H9 (cell line): ENCODE measurements around the gene BLOC1S6. TPM values are rescaled to one million over a fixed set of nuclear protein-coding genes. Genes with fewer than 3 reads are reported as not detected.

ENCODE experiments used
- DNase-seq: peaks from one replicate; pipeline ENCODE4 v3.0.0-alpha.2; 2017
- H2AFZ ChIP-seq: one replicate; pipeline ENCODE4 v1.6.1; 2013; ENCODE audit warnings: mild to moderate bottlenecking, low read length, control low read depth, moderate library complexity
- H2AK5ac ChIP-seq: 2 replicates; pipeline ENCODE4 v1.6.1; 2013; ENCODE audit warnings: low read length, control low read depth, mixed read lengths; ENCODE audit not compliant: insufficient read length
- H2BK120ac ChIP-seq: one replicate; pipeline ENCODE4 v1.6.1; 2013; ENCODE audit warnings: low read depth, mild to moderate bottlenecking, low read length, control low read depth, inconsistent platforms; ENCODE audit not compliant: poor library complexity, severe bottlenecking
- H2BK12ac ChIP-seq: 2 replicates; pipeline ENCODE4 v1.6.1; 2013; ENCODE audit warnings: low read length, control low read depth, mixed read lengths, low read depth; ENCODE audit not compliant: insufficient read length
- H2BK15ac ChIP-seq: 2 replicates; pipeline ENCODE4 v1.6.1; 2013; ENCODE audit warnings: low read depth, low read length, control low read depth
- H2BK20ac ChIP-seq: one replicate; pipeline ENCODE4 v1.6.1; 2013; ENCODE audit warnings: low read depth, mild to moderate bottlenecking, low read length, control low read depth, inconsistent platforms; ENCODE audit not compliant: poor library complexity, severe bottlenecking
- H2BK5ac ChIP-seq: 2 replicates; pipeline ENCODE4 v1.6.1; 2013; ENCODE audit warnings: low read length, control low read depth, mixed read lengths; ENCODE audit not compliant: insufficient read length
- H3K14ac ChIP-seq: 2 replicates; pipeline ENCODE4 v1.6.1; 2013; ENCODE audit warnings: low read length, control low read depth; ENCODE audit not compliant: insufficient read depth
- H3K18ac ChIP-seq: 2 replicates; pipeline ENCODE4 v1.6.1; 2013; ENCODE audit warnings: low read depth, mild to moderate bottlenecking, mixed read lengths, low read length, control low read depth; ENCODE audit not compliant: insufficient read length
- H3K23ac ChIP-seq: 2 replicates; pipeline ENCODE4 v1.6.1; 2013; ENCODE audit warnings: low read length, control low read depth, mixed read lengths, low read depth; ENCODE audit not compliant: insufficient read length
- H3K23me2 ChIP-seq: 2 replicates; pipeline ENCODE4 v1.6.1; 2013; ENCODE audit warnings: low read depth, mild to moderate bottlenecking, mixed read lengths, low read length, control low read depth; ENCODE audit not compliant: insufficient read length, poor library complexity, severe bottlenecking
- H3K27ac ChIP-seq: 2 replicates; pipeline ENCODE4 v1.5.1; 2013; ENCODE audit warnings: low read length, control low read depth, mixed read lengths, low read depth; ENCODE audit not compliant: insufficient read length
- H3K27me3 ChIP-seq: 2 replicates; pipeline ENCODE4 v1.6.1; 2013; ENCODE audit warnings: low read length, control low read depth, inconsistent platforms; ENCODE audit not compliant: insufficient read depth
- H3K4ac ChIP-seq: 2 replicates; pipeline ENCODE4 v1.6.1; 2013; ENCODE audit warnings: low read depth, mild to moderate bottlenecking, control low read depth, inconsistent platforms, low read length, moderate library complexity
- H3K4me1 ChIP-seq: 2 replicates; pipeline ENCODE4 v1.6.1; 2013; ENCODE audit warnings: low read length, control low read depth, inconsistent platforms; ENCODE audit not compliant: insufficient read depth
- H3K4me2 ChIP-seq: 2 replicates; pipeline ENCODE4 v1.6.1; 2013; ENCODE audit warnings: low read length, control low read depth, mixed read lengths; ENCODE audit not compliant: insufficient read length, insufficient read depth
- H3K56ac ChIP-seq: 2 replicates; pipeline ENCODE4 v1.6.1; 2013; ENCODE audit warnings: low read depth, mild to moderate bottlenecking, mixed read lengths, low read length, control low read depth; ENCODE audit not compliant: insufficient read length
- H3K79me1 ChIP-seq: 2 replicates; pipeline ENCODE4 v1.6.1; 2013; ENCODE audit warnings: low read depth, mild to moderate bottlenecking, moderate library complexity, low read length, control low read depth, inconsistent platforms; ENCODE audit not compliant: insufficient read depth, poor library complexity, severe bottlenecking
- H3K79me2 ChIP-seq: 2 replicates; pipeline ENCODE4 v1.6.1; 2013; ENCODE audit warnings: low read length, control low read depth, inconsistent platforms; ENCODE audit not compliant: insufficient read depth
- H3K9ac ChIP-seq: 2 replicates; pipeline ENCODE4 v1.6.1; 2013; ENCODE audit warnings: low read length, control low read depth, mixed read lengths; ENCODE audit not compliant: insufficient read length; ENCODE audit errors: extremely low read depth
- H3K9me3 ChIP-seq: one replicate; pipeline ENCODE4 v1.6.1; 2013; ENCODE audit warnings: low read depth, low read length, inconsistent platforms; ENCODE audit not compliant: control insufficient read depth
- H3T11ph ChIP-seq: one replicate; pipeline ENCODE4 v1.6.1; 2013; ENCODE audit warnings: mild to moderate bottlenecking, low read length, control low read depth, inconsistent platforms
- H4K20me1 ChIP-seq: one replicate; pipeline ENCODE4 v1.6.1; 2013; ENCODE audit not compliant: control insufficient read depth, insufficient read length, insufficient read depth
- H4K5ac ChIP-seq: 2 replicates; pipeline ENCODE4 v1.6.1; 2013; ENCODE audit warnings: low read depth, mild to moderate bottlenecking, mixed read lengths, low read length, control low read depth; ENCODE audit not compliant: insufficient read length
- H4K8ac ChIP-seq: replicated peaks from 2 replicates; pipeline ENCODE4 v1.6.1; 2013; ENCODE audit warnings: low read length, control low read depth, mixed read lengths, low read depth; ENCODE audit not compliant: insufficient read length
- H4K91ac ChIP-seq: 2 replicates; pipeline ENCODE4 v1.6.1; 2013; ENCODE audit warnings: low read depth, mild to moderate bottlenecking, moderate library complexity, mixed read lengths, low read length, control low read depth; ENCODE audit not compliant: insufficient read length
- H3K27ac Mint-ChIP-seq, 3 experiments: 2 replicates in 2 of 3; 3 replicates in 1 of 3; pipeline ENCODE4 v1.8.0; 2020 to 2021; ENCODE audit warnings: mixed read lengths in 3 of 3, mild to moderate bottlenecking in 1 of 3, moderate library complexity in 1 of 3
- H3K27me3 Mint-ChIP-seq: 2 replicates; pipeline ENCODE4 v1.8.0; 2021; ENCODE audit warnings: low read depth, mild to moderate bottlenecking, moderate library complexity, mixed read lengths
- H3K36me3 Mint-ChIP-seq, 3 experiments: 2 replicates in 2 of 3; 3 replicates in 1 of 3; pipeline ENCODE4 v1.8.0; 2020 to 2021; ENCODE audit warnings: low read depth in 3 of 3, mixed read lengths in 3 of 3; ENCODE audit not compliant: insufficient read depth in 1 of 3
- H3K4me1 Mint-ChIP-seq, 2 experiments: 2 replicates each; pipeline ENCODE4 v1.8.0; 2020; ENCODE audit warnings: mixed read lengths in 2 of 2
- H3K4me3 Mint-ChIP-seq, 2 experiments: 2 replicates in 1 of 2; 3 replicates in 1 of 2; pipeline ENCODE4 v1.8.0; 2020 to 2021; ENCODE audit warnings: mild to moderate bottlenecking in 2 of 2, mixed read lengths in 2 of 2, moderate library complexity in 1 of 2
- H3K9me3 Mint-ChIP-seq, 2 experiments: 2 replicates in 1 of 2; 3 replicates in 1 of 2; pipeline ENCODE4 v1.8.0; 2020; ENCODE audit warnings: mild to moderate bottlenecking in 2 of 2, mixed read lengths in 2 of 2, moderate library complexity in 1 of 2
- CTCF ChIP-seq: fragments of 200-600 bp; sonication (generic); conservative IDR thresholded peaks from 3 replicates; pipeline ENCODE4 v1.8.0; 2021; ENCODE audit warnings: antibody characterized with exemption, mild to moderate bottlenecking
- WGBS: extraction: QIAGEN DNeasy Blood & Tissue Kit; methylation state at CpG from one replicate; pipeline ENCODE4 v1.1.7; 2013; ENCODE audit warnings: missing lambda C conversion rate, low lambda C conversion rate, mixed read lengths; ENCODE audit not compliant: insufficient read length; ENCODE audit errors: extremely low coverage; 5-methylcytosine and 5-hydroxymethylcytosine counted together
- total RNA-seq: library from RNA; stranded (reverse); gene quantifications from 2 replicates; pipeline ENCODE4 v1.2.1, GENCODE V29; 2021

BLOC1S6 gene
- total RNA-seq, 1 experiment from 2014 or later: 36.9 TPM

DNA sequence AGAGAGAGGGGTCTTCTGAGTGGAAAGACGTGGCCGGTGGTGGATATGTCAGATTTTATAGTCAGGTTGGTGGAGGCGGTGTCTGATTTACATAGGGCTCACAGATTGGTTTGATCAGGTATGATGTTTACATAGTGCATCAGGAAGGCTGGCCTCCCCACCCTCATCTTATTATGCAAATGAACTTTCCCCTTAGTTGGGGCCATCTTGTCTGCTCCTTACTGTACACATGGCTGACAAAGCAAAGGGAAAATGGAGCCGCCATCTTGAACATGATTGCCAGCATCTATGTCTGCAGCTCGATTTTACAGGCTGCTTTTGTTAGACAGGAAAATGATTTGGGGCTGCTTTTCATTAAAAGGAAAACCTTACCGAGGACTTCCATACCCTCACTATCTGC lies 67.6 kb downstream of the BLOC1S6 start:
- H3K9me3 Mint-ChIP-seq: peaks cover 0 to 3% of the 10 kb centered on the region in 2 experiments; a peak in 1 of 5 replicates
- H3K79me2 ChIP-seq: no peaks in the 10 kb centered on the region
- WGBS: no CpG with 5 or more reads among the region's 6 CpGs

More for the DNA sequence above, 67.6 kb downstream of the BLOC1S6 start:
- TF ChIP-seq CTCF: no peak
- Histone ChIP-seq H2BK5ac (no peak overlapping the region), H3K4me2 (no peak overlapping the region), H3K9ac (no peak overlapping the region), H3K23me2 (no peaks in the 10 kb centered on the region), H2BK15ac (no peak overlapping the region), H3K56ac (no peak overlapping the region), H3K14ac (no peak overlapping the region), H3K4ac (no peak overlapping the region), H3K9me3 (no peaks in the 10 kb centered on the region), H3K23ac (no peak overlapping the region), H3K4me1 (no peaks in the 10 kb centered on the region), H2AK5ac (no peak overlapping the region), H2BK20ac (no peak overlapping the region), H4K20me1 (no peaks in the 10 kb centered on the region), H3T11ph (no peak overlapping the region), H2BK12ac (no peak overlapping the region), H4K8ac (no peak overlapping the region), H3K27ac (no peak overlapping the region), H2BK120ac (no peak overlapping the region), H3K18ac (no peak overlapping the region), H3K27me3 (no peaks in the 10 kb centered on the region), H3K79me1 (no peaks in the 10 kb centered on the region), H4K5ac (no peak overlapping the region), H2AFZ (no peak overlapping the region), H4K91ac (no peak overlapping the region)
- Mint-ChIP-seq H3K4me1 (peaks cover 2 to 3% of the 10 kb centered on the region in 2 experiments), H3K36me3 (no peaks in the 10 kb centered on the region), H3K27me3 (peaks cover 4% of the 10 kb centered on the region), H3K27ac (no peak overlapping the region), H3K4me3 (no peak overlapping the region)
- no peak for DNase-seq
